GM12864 (cell line): ENCODE results near the gene RBM7.

Source experiments
- DNase-seq: peaks from one replicate; pipeline ENCODE4 v3.0.0-alpha.2; 2011; ENCODE audit warnings: low read depth
- H3K4me3 ChIP-seq: 2 replicates; pipeline ENCODE4 v1.5.1; 2011; ENCODE audit warnings: mild to moderate bottlenecking, low read depth, low read length, control low read depth
- TF ChIP-seq, protein P1 (sequence below): IDR thresholded peaks from 2 replicates; pipeline ENCODE4 v1.5.1; 2011; ENCODE audit warnings: low read depth, mild to moderate bottlenecking, moderate library complexity, low read length, control low read depth, inconsistent platforms; ENCODE audit errors: missing control alignments

Gene RBM7

DNA sequence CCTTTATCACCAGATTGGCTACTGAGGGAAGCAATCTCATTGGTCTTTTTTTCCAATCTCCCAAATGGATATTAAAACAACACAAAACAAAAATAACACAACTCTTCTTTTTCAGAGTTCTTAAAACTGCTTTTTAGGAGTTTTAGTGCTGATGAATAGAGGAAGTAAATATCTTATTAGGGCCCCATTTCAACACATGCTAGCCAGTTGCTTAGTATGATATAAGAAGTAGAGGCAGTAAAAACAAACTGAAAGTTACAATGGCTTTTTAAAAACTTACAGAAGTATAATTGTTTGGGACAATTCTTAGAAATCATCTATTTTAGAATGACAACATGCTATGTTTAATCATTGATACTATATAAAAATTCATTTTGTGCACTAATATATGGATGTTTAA lies 3.5 kb upstream of the RBM7 start:
- DNase-seq = no peak
- TF ChIP-seq, protein P1, sequence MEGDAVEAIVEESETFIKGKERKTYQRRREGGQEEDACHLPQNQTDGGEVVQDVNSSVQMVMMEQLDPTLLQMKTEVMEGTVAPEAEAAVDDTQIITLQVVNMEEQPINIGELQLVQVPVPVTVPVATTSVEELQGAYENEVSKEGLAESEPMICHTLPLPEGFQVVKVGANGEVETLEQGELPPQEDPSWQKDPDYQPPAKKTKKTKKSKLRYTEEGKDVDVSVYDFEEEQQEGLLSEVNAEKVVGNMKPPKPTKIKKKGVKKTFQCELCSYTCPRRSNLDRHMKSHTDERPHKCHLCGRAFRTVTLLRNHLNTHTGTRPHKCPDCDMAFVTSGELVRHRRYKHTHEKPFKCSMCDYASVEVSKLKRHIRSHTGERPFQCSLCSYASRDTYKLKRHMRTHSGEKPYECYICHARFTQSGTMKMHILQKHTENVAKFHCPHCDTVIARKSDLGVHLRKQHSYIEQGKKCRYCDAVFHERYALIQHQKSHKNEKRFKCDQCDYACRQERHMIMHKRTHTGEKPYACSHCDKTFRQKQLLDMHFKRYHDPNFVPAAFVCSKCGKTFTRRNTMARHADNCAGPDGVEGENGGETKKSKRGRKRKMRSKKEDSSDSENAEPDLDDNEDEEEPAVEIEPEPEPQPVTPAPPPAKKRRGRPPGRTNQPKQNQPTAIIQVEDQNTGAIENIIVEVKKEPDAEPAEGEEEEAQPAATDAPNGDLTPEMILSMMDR = no peak
- no peak overlapping the region for H3K4me3 ChIP-seq

DNA sequence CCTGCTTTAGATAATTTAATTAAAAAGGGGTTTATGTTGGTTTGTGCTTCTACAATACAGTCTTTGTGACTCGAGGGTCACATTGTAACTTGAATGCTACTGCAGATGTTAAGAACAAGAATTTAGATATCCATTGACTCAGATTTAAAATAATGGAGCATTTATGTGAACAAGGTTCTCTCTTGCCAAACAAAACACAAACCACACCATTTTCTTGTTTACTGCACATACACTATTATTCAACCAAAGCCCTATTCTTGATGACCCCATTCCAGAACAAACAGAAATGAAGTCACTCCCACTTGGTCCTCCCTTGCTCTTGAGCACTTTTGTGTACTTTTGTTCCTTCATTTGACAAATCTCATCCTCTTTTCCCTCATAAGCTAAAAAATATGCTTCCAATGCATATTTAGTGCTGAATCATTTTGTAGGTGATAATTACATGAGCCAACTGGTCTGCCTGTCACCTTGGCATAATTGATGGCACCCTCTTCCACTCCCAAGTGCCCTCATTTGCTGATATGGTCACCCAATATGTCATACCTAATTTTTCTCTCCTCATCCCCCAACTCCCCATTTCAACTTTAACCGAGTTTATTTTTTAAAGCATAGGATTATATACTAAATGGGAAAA lies 3.0 kb upstream of the RBM7 start:
- H3K4me3 ChIP-seq = no peak overlapping the region
- no peak for DNase-seq
- TF ChIP-seq, protein P1 = no peak

- TF ChIP-seq, protein P1 = no peak
- no peak overlapping the region for H3K4me3 ChIP-seq
- no peak for DNase-seq
Observed at GRCh38 chr11:114398303-114398920, 2.1 kb upstream of the RBM7 start.

- H3K4me3 ChIP-seq = peak overlapping the region; percentile 94
- TF ChIP-seq, protein P1 = no peak
- DNase-seq = peak; percentile 2
Observed at GRCh38 chr11:114399490-114400215, 813 bp upstream of the RBM7 start.

DNA sequence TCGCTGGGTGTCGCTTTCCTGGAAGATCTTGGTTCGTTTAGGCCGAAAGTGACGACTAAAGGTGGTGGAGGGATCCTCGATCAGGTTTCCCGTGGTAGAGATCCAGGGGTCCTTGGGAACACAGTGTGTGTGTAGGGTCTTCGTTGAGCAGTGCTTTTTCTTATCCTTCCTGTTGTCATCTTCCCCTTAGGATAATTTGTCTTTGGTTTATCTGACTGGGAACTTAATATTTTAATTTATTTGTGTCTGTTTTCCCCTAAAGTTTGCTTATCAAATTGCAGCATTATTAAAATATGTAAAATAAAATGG lies 403 bp downstream of the RBM7 start:
- TF ChIP-seq, protein P1 = peak; percentile 19
- H3K4me3 ChIP-seq = peak overlapping the region; percentile 94
- DNase-seq = no peak

- DNase-seq = no peak
- TF ChIP-seq, protein P1 = no peak
- peak overlapping the region; percentile 94 for H3K4me3 ChIP-seq
Observed at GRCh38 chr11:114401311-114401710, 845 bp downstream of the RBM7 start.
